H9 (cell line): ENCODE data around the gene BARD1. TPM values are rescaled to one million over a fixed set of nuclear protein-coding genes. Genes with fewer than 3 reads are reported as not detected.

ENCODE experiments used
- DNase-seq: peaks from one replicate; pipeline ENCODE4 v3.0.0-alpha.2; 2017
- H2AFZ ChIP-seq: one replicate; pipeline ENCODE4 v1.6.1; 2013; ENCODE audit warnings: mild to moderate bottlenecking, low read length, control low read depth, moderate library complexity
- H2AK5ac ChIP-seq: 2 replicates; pipeline ENCODE4 v1.6.1; 2013; ENCODE audit warnings: low read length, control low read depth, mixed read lengths; ENCODE audit not compliant: insufficient read length
- H2BK120ac ChIP-seq: one replicate; pipeline ENCODE4 v1.6.1; 2013; ENCODE audit warnings: low read depth, mild to moderate bottlenecking, low read length, control low read depth, inconsistent platforms; ENCODE audit not compliant: poor library complexity, severe bottlenecking
- H2BK12ac ChIP-seq: 2 replicates; pipeline ENCODE4 v1.6.1; 2013; ENCODE audit warnings: low read length, control low read depth, mixed read lengths, low read depth; ENCODE audit not compliant: insufficient read length
- H2BK15ac ChIP-seq: 2 replicates; pipeline ENCODE4 v1.6.1; 2013; ENCODE audit warnings: low read depth, low read length, control low read depth
- H2BK20ac ChIP-seq: one replicate; pipeline ENCODE4 v1.6.1; 2013; ENCODE audit warnings: low read depth, mild to moderate bottlenecking, low read length, control low read depth, inconsistent platforms; ENCODE audit not compliant: poor library complexity, severe bottlenecking
- H2BK5ac ChIP-seq: 2 replicates; pipeline ENCODE4 v1.6.1; 2013; ENCODE audit warnings: low read length, control low read depth, mixed read lengths; ENCODE audit not compliant: insufficient read length
- H3K14ac ChIP-seq: 2 replicates; pipeline ENCODE4 v1.6.1; 2013; ENCODE audit warnings: low read length, control low read depth; ENCODE audit not compliant: insufficient read depth
- H3K18ac ChIP-seq: 2 replicates; pipeline ENCODE4 v1.6.1; 2013; ENCODE audit warnings: low read depth, mild to moderate bottlenecking, mixed read lengths, low read length, control low read depth; ENCODE audit not compliant: insufficient read length
- H3K23ac ChIP-seq: 2 replicates; pipeline ENCODE4 v1.6.1; 2013; ENCODE audit warnings: low read length, control low read depth, mixed read lengths, low read depth; ENCODE audit not compliant: insufficient read length
- H3K23me2 ChIP-seq: 2 replicates; pipeline ENCODE4 v1.6.1; 2013; ENCODE audit warnings: low read depth, mild to moderate bottlenecking, mixed read lengths, low read length, control low read depth; ENCODE audit not compliant: insufficient read length, poor library complexity, severe bottlenecking
- H3K27ac ChIP-seq: 2 replicates; pipeline ENCODE4 v1.5.1; 2013; ENCODE audit warnings: low read length, control low read depth, mixed read lengths, low read depth; ENCODE audit not compliant: insufficient read length
- H3K27me3 ChIP-seq: 2 replicates; pipeline ENCODE4 v1.6.1; 2013; ENCODE audit warnings: low read length, control low read depth, inconsistent platforms; ENCODE audit not compliant: insufficient read depth
- H3K4ac ChIP-seq: 2 replicates; pipeline ENCODE4 v1.6.1; 2013; ENCODE audit warnings: low read depth, mild to moderate bottlenecking, control low read depth, inconsistent platforms, low read length, moderate library complexity
- H3K4me1 ChIP-seq: 2 replicates; pipeline ENCODE4 v1.6.1; 2013; ENCODE audit warnings: low read length, control low read depth, inconsistent platforms; ENCODE audit not compliant: insufficient read depth
- H3K4me2 ChIP-seq: 2 replicates; pipeline ENCODE4 v1.6.1; 2013; ENCODE audit warnings: low read length, control low read depth, mixed read lengths; ENCODE audit not compliant: insufficient read length, insufficient read depth
- H3K56ac ChIP-seq: 2 replicates; pipeline ENCODE4 v1.6.1; 2013; ENCODE audit warnings: low read depth, mild to moderate bottlenecking, mixed read lengths, low read length, control low read depth; ENCODE audit not compliant: insufficient read length
- H3K79me1 ChIP-seq: 2 replicates; pipeline ENCODE4 v1.6.1; 2013; ENCODE audit warnings: low read depth, mild to moderate bottlenecking, moderate library complexity, low read length, control low read depth, inconsistent platforms; ENCODE audit not compliant: insufficient read depth, poor library complexity, severe bottlenecking
- H3K79me2 ChIP-seq: 2 replicates; pipeline ENCODE4 v1.6.1; 2013; ENCODE audit warnings: low read length, control low read depth, inconsistent platforms; ENCODE audit not compliant: insufficient read depth
- H3K9ac ChIP-seq: 2 replicates; pipeline ENCODE4 v1.6.1; 2013; ENCODE audit warnings: low read length, control low read depth, mixed read lengths; ENCODE audit not compliant: insufficient read length; ENCODE audit errors: extremely low read depth
- H3K9me3 ChIP-seq: one replicate; pipeline ENCODE4 v1.6.1; 2013; ENCODE audit warnings: low read depth, low read length, inconsistent platforms; ENCODE audit not compliant: control insufficient read depth
- H3T11ph ChIP-seq: one replicate; pipeline ENCODE4 v1.6.1; 2013; ENCODE audit warnings: mild to moderate bottlenecking, low read length, control low read depth, inconsistent platforms
- H4K20me1 ChIP-seq: one replicate; pipeline ENCODE4 v1.6.1; 2013; ENCODE audit not compliant: control insufficient read depth, insufficient read length, insufficient read depth
- H4K5ac ChIP-seq: 2 replicates; pipeline ENCODE4 v1.6.1; 2013; ENCODE audit warnings: low read depth, mild to moderate bottlenecking, mixed read lengths, low read length, control low read depth; ENCODE audit not compliant: insufficient read length
- H4K8ac ChIP-seq: replicated peaks from 2 replicates; pipeline ENCODE4 v1.6.1; 2013; ENCODE audit warnings: low read length, control low read depth, mixed read lengths, low read depth; ENCODE audit not compliant: insufficient read length
- H4K91ac ChIP-seq: 2 replicates; pipeline ENCODE4 v1.6.1; 2013; ENCODE audit warnings: low read depth, mild to moderate bottlenecking, moderate library complexity, mixed read lengths, low read length, control low read depth; ENCODE audit not compliant: insufficient read length
- H3K27ac Mint-ChIP-seq, 3 experiments: 2 replicates in 2 of 3; 3 replicates in 1 of 3; pipeline ENCODE4 v1.8.0; 2020 to 2021; ENCODE audit warnings: mixed read lengths in 3 of 3, mild to moderate bottlenecking in 1 of 3, moderate library complexity in 1 of 3
- H3K27me3 Mint-ChIP-seq: 2 replicates; pipeline ENCODE4 v1.8.0; 2021; ENCODE audit warnings: low read depth, mild to moderate bottlenecking, moderate library complexity, mixed read lengths
- H3K36me3 Mint-ChIP-seq, 3 experiments: 2 replicates in 2 of 3; 3 replicates in 1 of 3; pipeline ENCODE4 v1.8.0; 2020 to 2021; ENCODE audit warnings: low read depth in 3 of 3, mixed read lengths in 3 of 3; ENCODE audit not compliant: insufficient read depth in 1 of 3
- H3K4me1 Mint-ChIP-seq, 2 experiments: 2 replicates each; pipeline ENCODE4 v1.8.0; 2020; ENCODE audit warnings: mixed read lengths in 2 of 2
- H3K4me3 Mint-ChIP-seq, 2 experiments: 2 replicates in 1 of 2; 3 replicates in 1 of 2; pipeline ENCODE4 v1.8.0; 2020 to 2021; ENCODE audit warnings: mild to moderate bottlenecking in 2 of 2, mixed read lengths in 2 of 2, moderate library complexity in 1 of 2
- H3K9me3 Mint-ChIP-seq, 2 experiments: 2 replicates in 1 of 2; 3 replicates in 1 of 2; pipeline ENCODE4 v1.8.0; 2020; ENCODE audit warnings: mild to moderate bottlenecking in 2 of 2, mixed read lengths in 2 of 2, moderate library complexity in 1 of 2
- WGBS: extraction: QIAGEN DNeasy Blood & Tissue Kit; methylation state at CpG from one replicate; pipeline ENCODE4 v1.1.7; 2013; ENCODE audit warnings: missing lambda C conversion rate, low lambda C conversion rate, mixed read lengths; ENCODE audit not compliant: insufficient read length; ENCODE audit errors: extremely low coverage; 5-methylcytosine and 5-hydroxymethylcytosine counted together
- total RNA-seq: library from RNA; stranded (reverse); gene quantifications from 2 replicates; pipeline ENCODE4 v1.2.1, GENCODE V29; 2021
- TF ChIP-seq, protein P1 (sequence below): fragments of 200-600 bp; sonication (generic); conservative IDR thresholded peaks from 3 replicates; pipeline ENCODE4 v1.8.0; 2021; ENCODE audit warnings: antibody characterized with exemption, mild to moderate bottlenecking

Gene BARD1
- total RNA-seq, 1 experiment from 2014 or later = 30.6 TPM

- H2AK5ac ChIP-seq = no peak overlapping the region
- H4K20me1 ChIP-seq = no peaks in the 10 kb centered on the region
- no peaks in the 10 kb centered on the region for H3K27me3 ChIP-seq
- H3K9me3 Mint-ChIP-seq = no peaks in the 10 kb centered on the region
- DNase-seq = no peak
- H3K79me1 ChIP-seq = no peaks in the 10 kb centered on the region
- H2BK15ac ChIP-seq = no peak overlapping the region
- no peak overlapping the region for H2BK12ac ChIP-seq
- H3K36me3 Mint-ChIP-seq = peaks cover 24 to 54% (median 30%) of the 10 kb centered on the region in 3 experiments
- H3K18ac ChIP-seq = no peak overlapping the region
- H3K4me3 Mint-ChIP-seq = no peak overlapping the region
- H2BK20ac ChIP-seq = no peak overlapping the region
- H3K27ac ChIP-seq = no peak overlapping the region
- no peak overlapping the region for H4K91ac ChIP-seq
- H4K5ac ChIP-seq = no peak overlapping the region
- H2BK120ac ChIP-seq = no peak overlapping the region
- no CpG with 5 or more reads among the region's 1 CpG for WGBS
- no peaks in the 10 kb centered on the region for H3K4me1 Mint-ChIP-seq
- H3K9ac ChIP-seq = no peak overlapping the region
- no peak overlapping the region for H2BK5ac ChIP-seq
- H3K23me2 ChIP-seq = no peaks in the 10 kb centered on the region
- no peak overlapping the region for H3K56ac ChIP-seq
- no peaks in the 10 kb centered on the region for H3K4me1 ChIP-seq
- H3K4me2 ChIP-seq = no peak overlapping the region
- no peaks in the 10 kb centered on the region for H3K9me3 ChIP-seq
- no peak overlapping the region for H2AFZ ChIP-seq
- no peak overlapping the region for H3K27ac Mint-ChIP-seq
- H3K27me3 Mint-ChIP-seq = no peaks in the 10 kb centered on the region; the same call in 1 of the 2 replicates
- no peaks in the 10 kb centered on the region for H3K79me2 ChIP-seq
- H4K8ac ChIP-seq = no peak overlapping the region
- no peak overlapping the region for H3K14ac ChIP-seq
- H3T11ph ChIP-seq = no peak overlapping the region
- H3K23ac ChIP-seq = no peak overlapping the region
- TF ChIP-seq, protein P1, sequence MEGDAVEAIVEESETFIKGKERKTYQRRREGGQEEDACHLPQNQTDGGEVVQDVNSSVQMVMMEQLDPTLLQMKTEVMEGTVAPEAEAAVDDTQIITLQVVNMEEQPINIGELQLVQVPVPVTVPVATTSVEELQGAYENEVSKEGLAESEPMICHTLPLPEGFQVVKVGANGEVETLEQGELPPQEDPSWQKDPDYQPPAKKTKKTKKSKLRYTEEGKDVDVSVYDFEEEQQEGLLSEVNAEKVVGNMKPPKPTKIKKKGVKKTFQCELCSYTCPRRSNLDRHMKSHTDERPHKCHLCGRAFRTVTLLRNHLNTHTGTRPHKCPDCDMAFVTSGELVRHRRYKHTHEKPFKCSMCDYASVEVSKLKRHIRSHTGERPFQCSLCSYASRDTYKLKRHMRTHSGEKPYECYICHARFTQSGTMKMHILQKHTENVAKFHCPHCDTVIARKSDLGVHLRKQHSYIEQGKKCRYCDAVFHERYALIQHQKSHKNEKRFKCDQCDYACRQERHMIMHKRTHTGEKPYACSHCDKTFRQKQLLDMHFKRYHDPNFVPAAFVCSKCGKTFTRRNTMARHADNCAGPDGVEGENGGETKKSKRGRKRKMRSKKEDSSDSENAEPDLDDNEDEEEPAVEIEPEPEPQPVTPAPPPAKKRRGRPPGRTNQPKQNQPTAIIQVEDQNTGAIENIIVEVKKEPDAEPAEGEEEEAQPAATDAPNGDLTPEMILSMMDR = no peak
- no peak overlapping the region for H3K4ac ChIP-seq
Observed at GRCh38 chr2:214742119-214742518, 67.4 kb downstream of the BARD1 start.
